ENCODE measurements around the gene KIF18B.

GRCh38 chr17:44887016-44887415 lies 60.6 kb downstream of the KIF18B start:
- TF ChIP-seq CTCF (IDR thresholded peaks at IDR 0.05) (no peak), POLR2A (IDR thresholded peaks at IDR 0.05) (no peak)

Measured in right lobe of liver (tissue), 4 donors.